Heart left ventricle (tissue), 16 donors: ENCODE measurements around the gene DUSP5. TPM values are rescaled to one million over a fixed set of nuclear protein-coding genes. Genes with fewer than 3 reads are reported as not detected.
"Not testable (repeated sequence)": the region's sequence is repeated elsewhere in the genome, so short reads cannot be mapped to it uniquely, and the experiment has no call there.

ENCODE experiments used
- ATAC-seq, 4 donors: fragments of 200-7000 bp; cut with Tn5 transposase; one replicate each; pipeline ENCODE4 v1.9.1; 2020 to 2022; ENCODE audit warnings: moderate library complexity in 4 of 4, mild to moderate bottlenecking in 3 of 4, moderate number of reproducible peaks in 1 of 4
- DNase-seq, 5 donors: peaks; one replicate each; pipeline ENCODE4 v3.0.0-alpha.2; 2020
- H3K27ac ChIP-seq, 12 donors: fragments of 200-600 bp; sonication (generic) in 4 of 12; one replicate each; pipeline versions ENCODE4 v1.5.0 to v1.8.0; 2016 to 2022; ENCODE audit warnings: mild to moderate bottlenecking in 2 of 12
- H3K27me3 ChIP-seq, 9 donors: fragments of 200-600 bp; sonication (generic) in 2 of 9; one replicate each; pipeline versions ENCODE4 v1.5.1 to v1.8.0; 2016 to 2022; ENCODE audit warnings: mild to moderate bottlenecking in 3 of 9
- H3K36me3 ChIP-seq, 9 donors: fragments of 200-600 bp; sonication (generic) in 2 of 9; one replicate each; pipeline versions ENCODE4 v1.5.0 to v1.8.0; 2018 to 2022; ENCODE audit warnings: mild to moderate bottlenecking in 2 of 9
- H3K4me1 ChIP-seq, 12 donors: fragments of 200-600 bp; sonication (generic) in 4 of 12; one replicate each; pipeline versions ENCODE4 v1.5.0 to v1.8.0; 2016 to 2022; ENCODE audit warnings: mild to moderate bottlenecking in 3 of 12
- H3K4me3 ChIP-seq, 12 donors: fragments of 200-600 bp; sonication (generic) in 4 of 12; one replicate each; pipeline versions ENCODE4 v1.5.0 to v1.8.0; 2017 to 2022; ENCODE audit warnings: mild to moderate bottlenecking in 9 of 12, moderate library complexity in 4 of 12
- H3K9me3 ChIP-seq, 12 donors: fragments of 200-600 bp; sonication (generic) in 4 of 12; one replicate each; pipeline versions ENCODE4 v1.5.0 to v1.8.0; 2016 to 2022; ENCODE audit warnings: mild to moderate bottlenecking in 1 of 12
- POLR2A ChIP-seq, 2 donors: fragments of 450-650 bp; IDR thresholded peaks; one replicate each; pipeline ENCODE4 v1.6.1; 2017; ENCODE audit warnings: antibody characterized with exemption in 2 of 2, mild to moderate bottlenecking in 2 of 2, moderate library complexity in 2 of 2
- WGBS, 4 donors: extraction: QIAGEN DNeasy Blood & Tissue Kit in 2 of 4; methylation state at CpG; one replicate each; pipeline versions ENCODE4 v1.1.5 to v1.1.7; 2013 to 2018; 5-methylcytosine and 5-hydroxymethylcytosine counted together
- intact Hi-C, 10 donors: fragments of 100-400 bp; cut with DNase I; formaldehyde crosslinking; loops; one replicate each; pipeline versions ENCODE4 v1.11.1 to v1.14.2; 2022
- polyA plus RNA-seq, 2 donors: library from polyadenylated mRNA; stranded (reverse); fragments of 200-250 nt; gene quantifications; one replicate each; pipeline ENCODE4 v1.2.3, GENCODE V29; 2013
- total RNA-seq, 9 donors: library from RNA; depleted of rRNA in 2 of 9; stranded (reverse); fragments of >200 nt in 2 of 9; fragmentation: NEBNext Ultra II Directional in 3 of 9; extraction: Animal tissue kit (Norgen Biotek cat#: 25700) in 3 of 9; gene quantifications; one replicate each; pipeline versions ENCODE4 v1.1.0 to v1.2.4, GENCODE V29; 2016 to 2023
- TF ChIP-seq, protein P1 (sequence below), 12 donors: fragments of 200-600 bp; sonication (generic) in 4 of 12; IDR thresholded peaks; one replicate each; pipeline versions ENCODE4 v1.5.0 to v1.8.0; 2018 to 2022; ENCODE audit warnings: antibody characterized with exemption in 12 of 12, mild to moderate bottlenecking in 5 of 12
- donor health status: ischemic (EF 13 %, LVEDD 7.1; RV severe dilation, severe dysfunction).
- donor health status: healthy with polysubstance abuse.
- donor health status: DM: no; HTN: yes; CAD: no.
- donor health status: DM: no; HTN: no; CAD: no.
- donor health status: ischemic (EF 25% LVEDD 6.9; RV normal size, moderate dysfunction).
- donor health status: ischemic (EF 25% LVEDD 5.7; RV mildly dilated, moderate dysfunction).
- donor health status: healthy.
- donor health status: DM: yes; HTN: yes; CAD: no.
- donor health status: ischemic (EF 35%, LVEDD 5.7; RV mildly dilated, moderate dysfunction).
- donor health status: nonischemic (EF 11% LVEDD 7.7; RV severe dilation, severe dysfunction).
- donor health status: DM: yes; HTN: yes; CAD: no.
- donor health status: PGD.
- donor health status: ischemic (EF 29% LVEDD 5.4; RV normal size, mild dysfunction).
- donor health status: nonischemic (EF 23%, LVEDD 6.1; RV moderate dilation, normal function).

The DUSP5 gene
- total and polyA plus RNA-seq, 11 donors, result 3.5 to 42.7 (median 16.1) TPM

DNA sequence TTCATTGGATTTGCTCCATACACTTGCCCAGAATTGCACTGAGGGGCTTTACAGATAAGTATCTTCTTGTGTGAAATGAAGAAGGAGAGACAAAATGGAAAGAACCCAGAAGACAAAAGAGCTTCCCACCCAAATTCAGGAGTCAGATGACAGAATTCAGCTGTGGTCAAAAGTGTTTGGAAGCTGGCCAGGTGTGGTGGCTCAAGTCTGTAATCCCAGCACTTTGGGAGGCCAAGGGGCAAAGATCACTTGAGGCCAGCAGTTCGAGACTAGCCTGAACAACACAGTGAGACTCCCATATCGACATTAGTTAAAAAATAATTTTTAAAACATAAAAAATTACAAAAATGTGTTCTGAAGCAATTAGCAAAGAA is 27.1 kb downstream of the DUSP5 start:
- ATAC-seq (no peak), DNase-seq (no peak)
- H3K36me3 ChIP-seq, result no peaks in the 10 kb centered on the region
- no peak for TF ChIP-seq POLR2A (IDR thresholded peaks at IDR 0.05)
- TF ChIP-seq, protein P1, sequence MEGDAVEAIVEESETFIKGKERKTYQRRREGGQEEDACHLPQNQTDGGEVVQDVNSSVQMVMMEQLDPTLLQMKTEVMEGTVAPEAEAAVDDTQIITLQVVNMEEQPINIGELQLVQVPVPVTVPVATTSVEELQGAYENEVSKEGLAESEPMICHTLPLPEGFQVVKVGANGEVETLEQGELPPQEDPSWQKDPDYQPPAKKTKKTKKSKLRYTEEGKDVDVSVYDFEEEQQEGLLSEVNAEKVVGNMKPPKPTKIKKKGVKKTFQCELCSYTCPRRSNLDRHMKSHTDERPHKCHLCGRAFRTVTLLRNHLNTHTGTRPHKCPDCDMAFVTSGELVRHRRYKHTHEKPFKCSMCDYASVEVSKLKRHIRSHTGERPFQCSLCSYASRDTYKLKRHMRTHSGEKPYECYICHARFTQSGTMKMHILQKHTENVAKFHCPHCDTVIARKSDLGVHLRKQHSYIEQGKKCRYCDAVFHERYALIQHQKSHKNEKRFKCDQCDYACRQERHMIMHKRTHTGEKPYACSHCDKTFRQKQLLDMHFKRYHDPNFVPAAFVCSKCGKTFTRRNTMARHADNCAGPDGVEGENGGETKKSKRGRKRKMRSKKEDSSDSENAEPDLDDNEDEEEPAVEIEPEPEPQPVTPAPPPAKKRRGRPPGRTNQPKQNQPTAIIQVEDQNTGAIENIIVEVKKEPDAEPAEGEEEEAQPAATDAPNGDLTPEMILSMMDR (IDR thresholded peaks at IDR 0.05), result no peak
- WGBS, 4 donors, result 68 to 82% (median 77%) methylated on average over 2 of the region's 2 CpGs
- intact Hi-C loops, result no loop called here
- no peak overlapping the region for H3K4me3 ChIP-seq
- H3K9me3 ChIP-seq, result no peaks in the 10 kb centered on the region
- no peaks in the 10 kb centered on the region for H3K27me3 ChIP-seq
- no peak overlapping the region for H3K27ac ChIP-seq
- H3K4me1 ChIP-seq, result peaks cover 0 to 28% (median 0%) of the 10 kb centered on the region in 12 donors

DNA sequence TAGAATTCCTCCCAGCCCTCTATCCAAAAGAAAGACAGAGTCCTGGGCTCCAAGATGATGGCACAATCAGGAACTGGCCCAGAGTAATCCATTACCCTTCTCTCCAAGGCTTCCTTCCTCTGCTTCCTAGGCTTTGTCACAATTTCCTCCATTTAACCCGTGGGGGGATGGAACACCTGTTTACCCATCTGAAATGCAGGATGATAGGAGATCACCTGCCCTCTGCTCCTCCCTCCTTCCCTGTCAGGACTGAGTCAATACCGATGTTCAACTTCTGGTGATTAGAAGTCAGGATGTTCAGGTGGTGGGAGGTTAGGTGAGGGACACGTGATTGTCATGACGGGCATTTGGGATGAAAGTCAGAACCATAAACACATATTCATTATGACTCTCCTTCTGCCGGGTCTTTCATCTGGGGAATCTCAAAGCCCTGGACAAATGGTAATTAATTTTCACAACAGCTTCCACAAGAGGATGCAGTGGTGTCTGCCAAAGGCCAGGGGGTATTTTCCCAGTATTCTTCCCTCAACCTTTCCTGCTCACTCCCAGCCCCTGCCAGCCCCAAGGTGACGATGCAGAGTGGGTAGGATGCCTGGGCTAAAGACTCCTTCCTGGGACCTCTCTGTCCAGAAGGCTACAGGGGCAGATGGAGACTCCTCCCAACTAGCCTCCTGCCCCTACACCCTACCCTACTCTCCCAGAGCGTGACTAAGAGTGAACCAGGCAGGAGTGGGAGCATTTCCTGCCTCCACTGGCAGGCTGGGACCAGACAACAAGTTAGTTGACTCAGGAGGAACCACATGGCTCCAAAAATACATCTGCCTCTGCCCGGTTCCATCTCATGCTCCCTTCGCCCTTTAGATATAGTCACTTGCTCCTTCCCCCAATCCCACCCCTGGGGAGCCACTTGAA is 27.9 kb downstream of the DUSP5 start:
- no peaks in the 10 kb centered on the region for H3K36me3 ChIP-seq
- ATAC-seq (peak in 1 of 4 donors; percentile 18), DNase-seq (no peak)
- no peak overlapping the region for H3K4me3 ChIP-seq
- H3K27me3 ChIP-seq, result peaks cover 0 to 3% (median 0%) of the 10 kb centered on the region in 9 donors
- H3K4me1 ChIP-seq, result peaks cover 0 to 35% (median 6%) of the 10 kb centered on the region in 12 donors
- WGBS, 4 donors, result 62 to 74% (median 64%) methylated on average over 9 of the region's 9 CpGs
- no peak for TF ChIP-seq POLR2A (IDR thresholded peaks at IDR 0.05)
- TF ChIP-seq, protein P1 (IDR thresholded peaks at IDR 0.05), result no peak
- intact Hi-C loops, result no loop called here
- no peaks in the 10 kb centered on the region for H3K9me3 ChIP-seq
- no peak overlapping the region for H3K27ac ChIP-seq

DNA sequence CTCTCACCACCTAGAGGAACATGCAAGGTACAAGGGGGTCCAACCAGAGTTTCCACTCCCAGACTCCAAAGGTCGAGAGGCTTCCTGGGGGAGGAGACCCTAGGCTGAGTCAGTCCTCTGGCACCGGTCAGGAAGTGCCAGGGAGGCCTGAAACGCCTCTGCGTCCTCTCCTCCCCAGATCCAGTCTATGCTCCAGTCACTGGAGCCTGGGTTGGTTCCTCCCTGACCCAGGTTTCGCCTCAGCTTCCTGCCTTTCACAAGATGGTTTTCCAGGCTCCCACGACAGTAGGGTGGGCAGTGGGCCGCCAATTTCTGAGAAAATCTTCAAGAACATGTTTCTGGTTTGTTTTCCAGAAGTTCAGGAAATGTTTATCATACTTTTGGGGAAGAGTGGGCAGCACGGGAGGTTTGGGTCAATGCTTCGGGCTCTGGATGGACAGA is 30.0 kb downstream of the DUSP5 start:
- Histone ChIP-seq H3K27me3 (peaks cover 0 to 4% (median 0%) of the 10 kb centered on the region in 9 donors), H3K4me3 (no peak overlapping the region), H3K36me3 (no peaks in the 10 kb centered on the region), H3K27ac (no peak overlapping the region), H3K9me3 (no peaks in the 10 kb centered on the region), H3K4me1 (peaks cover 0 to 40% (median 6%) of the 10 kb centered on the region in 12 donors)
- ATAC-seq, result no peak
- DNase-seq, result no peak
- intact Hi-C loops, result no loop called here
- WGBS, 4 donors, result 80 to 93% (median 84%) methylated on average over 9 of the region's 9 CpGs
- no peak for TF ChIP-seq POLR2A (IDR thresholded peaks at IDR 0.05)
- TF ChIP-seq, protein P1 (IDR thresholded peaks at IDR 0.05), result no peak

DNA sequence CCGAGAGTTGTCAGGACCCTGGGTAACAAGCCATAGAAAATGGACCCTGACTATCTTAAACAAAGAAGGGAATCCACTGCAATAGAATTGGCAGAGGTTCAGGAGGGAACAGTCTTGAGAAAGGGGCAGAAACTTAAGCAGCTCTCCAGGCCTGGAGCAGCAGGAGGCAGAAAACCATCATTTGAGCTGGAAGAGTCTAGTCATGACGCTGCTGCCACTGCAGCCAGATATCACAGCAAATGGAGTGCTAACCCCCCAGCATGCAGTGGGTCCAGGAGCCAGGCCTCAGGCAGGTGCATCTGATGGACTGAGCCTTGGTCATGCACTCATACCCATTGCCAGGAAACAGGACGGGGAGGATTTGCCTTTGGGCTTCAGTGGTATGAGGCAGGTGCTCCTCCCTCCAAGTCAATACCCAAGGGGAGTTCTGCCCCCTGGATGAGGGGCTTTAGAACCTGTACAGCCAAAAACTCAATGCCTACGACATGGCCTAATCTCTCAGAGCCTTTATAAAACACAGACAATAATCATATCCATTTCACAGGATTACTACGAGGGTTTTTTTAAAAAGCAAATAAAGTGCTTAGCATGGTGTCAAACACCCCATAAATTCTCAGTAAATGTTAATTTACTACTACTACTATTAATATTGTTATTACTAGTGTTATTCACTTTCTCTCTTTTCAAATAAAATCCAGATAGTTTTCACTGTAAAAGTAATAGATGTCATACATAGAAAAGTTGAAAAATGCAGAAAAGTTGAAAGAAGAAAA is 30.7 kb downstream of the DUSP5 start:
- ATAC-seq, result no peak
- WGBS, 4 donors, result 85 to 91% (median 88%) methylated on average over 4 to 5 of the region's 5 CpGs
- intact Hi-C loops, result no loop called here

DNA sequence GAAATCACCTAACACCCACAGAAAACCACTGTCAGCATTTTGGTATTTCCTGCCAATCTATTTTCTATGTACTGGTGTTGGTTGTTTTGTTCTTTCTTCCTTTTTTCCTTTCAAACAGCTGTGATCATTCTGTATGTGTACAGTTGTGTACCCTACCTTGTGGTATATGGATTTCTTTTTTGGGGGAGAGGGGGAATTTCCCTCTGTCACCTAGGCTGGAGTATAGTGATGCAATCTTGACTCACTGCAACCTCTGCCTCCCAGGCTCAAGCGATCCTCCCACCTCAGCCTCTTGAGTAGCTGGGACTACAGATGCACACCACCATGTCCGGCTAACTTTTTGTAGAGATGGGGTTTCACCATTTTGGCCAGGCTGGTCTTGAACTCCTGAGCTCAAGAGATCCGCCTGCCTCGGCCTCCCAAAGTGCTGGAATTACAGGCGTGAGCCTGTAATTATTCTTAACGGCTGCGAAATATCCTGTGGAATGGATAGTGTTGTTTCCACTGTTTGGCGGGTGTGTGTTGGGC is 31.4 kb downstream of the DUSP5 start:
- H3K27ac ChIP-seq, intact Hi-C loops, H3K9me3 ChIP-seq, DNase-seq, H3K27me3 ChIP-seq, H3K36me3 ChIP-seq, H3K4me3 ChIP-seq, ATAC-seq: not testable (repeated sequence)
- H3K4me1 ChIP-seq, result peaks cover 0 to 46% (median 6%) of the 10 kb centered on the region in 12 donors
- WGBS, 4 donors, result 95 to 98% (median 97%) methylated on average over 8 of the region's 8 CpGs

More for the DNA sequence above, 30.7 kb downstream of the DUSP5 start:
- H3K4me3 ChIP-seq, result no peak overlapping the region
- no peak for TF ChIP-seq POLR2A (IDR thresholded peaks at IDR 0.05)
- TF ChIP-seq, protein P1 (IDR thresholded peaks at IDR 0.05), result no peak
- peaks cover 0 to 4% (median 0%) of the 10 kb centered on the region in 9 donors for H3K27me3 ChIP-seq
- no peak overlapping the region for H3K27ac ChIP-seq
- no peak for DNase-seq
- H3K9me3 ChIP-seq, result no peaks in the 10 kb centered on the region
- peaks cover 0 to 46% (median 6%) of the 10 kb centered on the region in 12 donors for H3K4me1 ChIP-seq
- H3K36me3 ChIP-seq, result no peaks in the 10 kb centered on the region
